Measurements from ENCODE around the gene WDR83.
A peak's percentile ranks its signal among the peaks of the same experiment; 100 is the strongest.

Gene WDR83

GRCh38 chr19:12720851-12721655 lies 54.4 kb downstream of the WDR83 start:
- peak; percentile 38 for TF ChIP-seq POLR2AphosphoS5 (IDR thresholded peaks at IDR 0.05; ENCODE audit: low read depth, low read length)
- no peak for TF ChIP-seq TAF1 (IDR thresholded peaks at IDR 0.05; ENCODE audit: borderline replicate concordance, insufficient read depth, low read length)
- TF ChIP-seq SIN3A (IDR thresholded peaks at IDR 0.05; ENCODE audit: borderline replicate concordance, insufficient read depth, low read length) = no peak
- TF ChIP-seq REST (IDR thresholded peaks at IDR 0.05; ENCODE audit: insufficient read depth in 1 of 2, low read depth in 2 of 2, low read length in 2 of 2) = no peak

- TF ChIP-seq FOXP2 (optimal IDR thresholded peaks at IDR 0.05; ENCODE audit: borderline replicate concordance, extremely low read depth, extremely low read length, insufficient read depth) = no peak
- TF ChIP-seq TAF1 (IDR thresholded peaks at IDR 0.05; ENCODE audit: borderline replicate concordance, insufficient read depth, low read length) = no peak
- no peak for TF ChIP-seq POLR2AphosphoS5 (IDR thresholded peaks at IDR 0.05; ENCODE audit: low read depth, low read length)
- TF ChIP-seq SIN3A (IDR thresholded peaks at IDR 0.05; ENCODE audit: borderline replicate concordance, insufficient read depth, low read length) = no peak
- no peak for TF ChIP-seq REST (IDR thresholded peaks at IDR 0.05; ENCODE audit: insufficient read depth in 1 of 2, low read depth in 2 of 2, low read length in 2 of 2)
Measured at GRCh38 chr19:12721656-12722565, 55.3 kb downstream of the WDR83 start.

- TF ChIP-seq REST (IDR thresholded peaks at IDR 0.05; ENCODE audit: insufficient read depth in 1 of 2, low read depth in 2 of 2, low read length in 2 of 2) = no peak
- peak; percentile 92 for TF ChIP-seq POLR2AphosphoS5 (IDR thresholded peaks at IDR 0.05; ENCODE audit: low read depth, low read length)
- TF ChIP-seq SIN3A (IDR thresholded peaks at IDR 0.05; ENCODE audit: borderline replicate concordance, insufficient read depth, low read length) = peak; percentile 91; the same call in 1 of the 2 replicates
- peak; percentile 86; the same call in 1 of the 2 replicates for TF ChIP-seq TAF1 (IDR thresholded peaks at IDR 0.05; ENCODE audit: borderline replicate concordance, insufficient read depth, low read length)
Measured at GRCh38 chr19:12722566-12723380, 56.2 kb downstream of the WDR83 start.

- TF ChIP-seq TAF1 (IDR thresholded peaks at IDR 0.05; ENCODE audit: borderline replicate concordance, insufficient read depth, low read length) (no peak), POLR2AphosphoS5 (IDR thresholded peaks at IDR 0.05; ENCODE audit: low read depth, low read length) (no peak), SIN3A (IDR thresholded peaks at IDR 0.05; ENCODE audit: borderline replicate concordance, insufficient read depth, low read length) (no peak), FOXP2 (optimal IDR thresholded peaks at IDR 0.05; ENCODE audit: borderline replicate concordance, extremely low read depth, extremely low read length, insufficient read depth) (no peak), REST (IDR thresholded peaks at IDR 0.05; ENCODE audit: insufficient read depth in 1 of 2, low read depth in 2 of 2, low read length in 2 of 2) (no peak)
Measured at GRCh38 chr19:12723381-12723640, 56.7 kb downstream of the WDR83 start.
